ENCODE results near the gene MYOM3. TPM values are rescaled to one million over a fixed set of nuclear protein-coding genes. Genes with fewer than 3 reads are reported as not detected.

Gene MYOM3
- total RNA-seq, 1 experiment from 2014 or later, result not detected

GRCh38 chr1:24096739-24097103 is 15.2 kb downstream of the MYOM3 start:
- BruUV-seq (replicated peaks), result no TSS peak

GRCh38 chr1:24096009-24096738 is 15.8 kb downstream of the MYOM3 start:
- intact Hi-C loops (cut with micrococcal nuclease; ENCODE audit: unreplicated experiment), result no loop called here
- Histone ChIP-seq H3K36me3 (ENCODE audit: insufficient read depth, low read length, poor library complexity, severe bottlenecking) (no peaks in the 10 kb centered on the region), H3K27ac (ENCODE audit: low read depth, low read length, poor library complexity, severe bottlenecking) (no peak overlapping the region), H3K4me3 (ENCODE audit: low read depth, low read length, poor library complexity, severe bottlenecking) (no peak overlapping the region), H3K4me1 (ENCODE audit: insufficient read depth, low read length, poor library complexity, severe bottlenecking) (peaks cover 4% of the 10 kb centered on the region), H3K9me3 (ENCODE audit: low read depth, low read length, poor library complexity, severe bottlenecking) (no peaks in the 10 kb centered on the region), H3K27me3 (replicated peaks; ENCODE audit: insufficient read depth, low read depth, low read length, poor library complexity) (no peaks in the 10 kb centered on the region)
- CTCF ChIA-PET, result no interaction called here
- no peak for DNase-seq (ENCODE audit: low spot score)
- no TSS peak for BruUV-seq (replicated peaks)
- TF ChIP-seq CTCF (conservative IDR thresholded peaks at IDR 0.05; ENCODE audit: low read depth, low read length) (no peak), EZH2 (IDR thresholded peaks at IDR 0.05; ENCODE audit: borderline replicate concordance, low read depth, low read length, poor library complexity, severe bottlenecking) (no peak)
- POLR2A ChIA-PET (ENCODE audit: low non-redundant PET), result no interaction called here

More at GRCh38 chr1:24096739-24097103, 15.2 kb downstream of the MYOM3 start:
- intact Hi-C loops (cut with micrococcal nuclease; ENCODE audit: unreplicated experiment), result no loop called here
- TF ChIP-seq EZH2 (IDR thresholded peaks at IDR 0.05; ENCODE audit: borderline replicate concordance, low read depth, low read length, poor library complexity, severe bottlenecking) (no peak), CTCF (conservative IDR thresholded peaks at IDR 0.05; ENCODE audit: low read depth, low read length) (no peak)
- DNase-seq (ENCODE audit: low spot score), result no peak
- H3K36me3 ChIP-seq (ENCODE audit: insufficient read depth, low read length, poor library complexity, severe bottlenecking), result no peaks in the 10 kb centered on the region
- H3K27me3 ChIP-seq (replicated peaks; ENCODE audit: insufficient read depth, low read depth, low read length, poor library complexity), result no peaks in the 10 kb centered on the region
- ChIA-PET POLR2A (ENCODE audit: low non-redundant PET) (no interaction called here), CTCF (no interaction called here)
- H3K4me3 ChIP-seq (ENCODE audit: low read depth, low read length, poor library complexity, severe bottlenecking), result no peak overlapping the region
- no peaks in the 10 kb centered on the region for H3K9me3 ChIP-seq (ENCODE audit: low read depth, low read length, poor library complexity, severe bottlenecking)
- no peak overlapping the region for H3K27ac ChIP-seq (ENCODE audit: low read depth, low read length, poor library complexity, severe bottlenecking)
- H3K4me1 ChIP-seq (ENCODE audit: insufficient read depth, low read length, poor library complexity, severe bottlenecking), result peaks cover 4% of the 10 kb centered on the region

- peaks cover 4% of the 10 kb centered on the region for H3K4me1 ChIP-seq (ENCODE audit: insufficient read depth, low read length, poor library complexity, severe bottlenecking)
- ChIA-PET POLR2A (ENCODE audit: low non-redundant PET) (no interaction called here), CTCF (no interaction called here)
- no TSS peak for BruUV-seq (replicated peaks)
- DNase-seq (ENCODE audit: low spot score), result no peak
- no peaks in the 10 kb centered on the region for H3K36me3 ChIP-seq (ENCODE audit: insufficient read depth, low read length, poor library complexity, severe bottlenecking)
- intact Hi-C loops (cut with micrococcal nuclease; ENCODE audit: unreplicated experiment), result no loop called here
- H3K27ac ChIP-seq (ENCODE audit: low read depth, low read length, poor library complexity, severe bottlenecking), result no peak overlapping the region
- H3K4me3 ChIP-seq (ENCODE audit: low read depth, low read length, poor library complexity, severe bottlenecking), result no peak overlapping the region
- H3K9me3 ChIP-seq (ENCODE audit: low read depth, low read length, poor library complexity, severe bottlenecking), result no peaks in the 10 kb centered on the region
- no peaks in the 10 kb centered on the region for H3K27me3 ChIP-seq (replicated peaks; ENCODE audit: insufficient read depth, low read depth, low read length, poor library complexity)
- no peak for TF ChIP-seq EZH2 (IDR thresholded peaks at IDR 0.05; ENCODE audit: borderline replicate concordance, low read depth, low read length, poor library complexity, severe bottlenecking)
- TF ChIP-seq CTCF (conservative IDR thresholded peaks at IDR 0.05; ENCODE audit: low read depth, low read length), result no peak
These were observed 16.6 kb downstream of the MYOM3 start for GRCh38 chr1:24095140-24095859.

All from A673 (cell line).